Keratinocyte (primary cell): ENCODE data around the gene PIWIL1. TPM values are rescaled to one million over a fixed set of nuclear protein-coding genes. Genes with fewer than 3 reads are reported as not detected.

ENCODE experiments used
- DNase-seq: peaks from one replicate; pipeline ENCODE4 v3.0.0-alpha.2; 2011; ENCODE audit warnings: low read depth, missing footprints, low spot score
- FAIRE-seq: peaks from 2 replicates; lab custom pipeline; 2011; peaks lifted over from hg19 to GRCh38; lab: Jason Lieb, UNC
- H2AFZ ChIP-seq: 2 replicates; pipeline ENCODE4 v1.6.0; 2012; ENCODE audit warnings: low read length, control low read depth, inconsistent platforms; ENCODE audit not compliant: control insufficient read depth
- H3K27ac ChIP-seq: 2 replicates; pipeline ENCODE4 v1.5.1; 2011; ENCODE audit warnings: low read length; ENCODE audit not compliant: control insufficient read depth, insufficient read depth
- H3K27me3 ChIP-seq: 3 replicates; pipeline ENCODE4 v1.6.0; 2011; ENCODE audit warnings: low read length; ENCODE audit not compliant: control insufficient read depth, insufficient read depth; ENCODE audit errors: extremely low read depth
- H3K36me3 ChIP-seq, 2 experiments: 2 replicates in 1 of 2; 3 replicates in 1 of 2; pipeline ENCODE4 v1.5.1; 2011; ENCODE audit warnings: low read length in 2 of 2, mild to moderate bottlenecking in 1 of 2; ENCODE audit not compliant: control insufficient read depth in 2 of 2, insufficient read depth in 2 of 2; ENCODE audit errors: extremely low read depth in 1 of 2
- H3K4me1 ChIP-seq: 3 replicates; pipeline ENCODE4 v1.5.1; 2011; ENCODE audit warnings: low read length; ENCODE audit not compliant: control insufficient read depth, insufficient read depth; ENCODE audit errors: extremely low read depth
- H3K4me2 ChIP-seq: 3 replicates; pipeline ENCODE4 v1.6.0; 2011; ENCODE audit warnings: low read depth, low read length; ENCODE audit not compliant: control insufficient read depth, insufficient read depth; ENCODE audit errors: extremely low read depth
- H3K4me3 ChIP-seq, 3 experiments: fragments of 200-600 bp in 1 of 3; sonication (generic) in 1 of 3; 2 replicates in 2 of 3; 3 replicates in 1 of 3; pipeline ENCODE4 v1.5.1; 2011 to 2016; ENCODE audit warnings: low read length in 3 of 3, mild to moderate bottlenecking in 3 of 3, control low read depth in 2 of 3, inconsistent platforms in 1 of 3, low read depth in 1 of 3, mixed read lengths in 1 of 3, mixed run types in 1 of 3, moderate library complexity in 1 of 3; ENCODE audit not compliant: control insufficient read depth in 2 of 3, insufficient read depth in 2 of 3; ENCODE audit errors: extremely low read depth in 1 of 3
- H3K79me2 ChIP-seq: 2 replicates; pipeline ENCODE4 v1.6.0; 2012; ENCODE audit warnings: low read length; ENCODE audit not compliant: control insufficient read depth, insufficient read depth
- H3K9ac ChIP-seq: 3 replicates; pipeline ENCODE4 v1.6.0; 2011; ENCODE audit warnings: low read length; ENCODE audit not compliant: control insufficient read depth, insufficient read depth; ENCODE audit errors: extremely low read depth
- H3K9me1 ChIP-seq: 3 replicates; pipeline ENCODE4 v1.6.0; 2011; ENCODE audit warnings: low read length; ENCODE audit not compliant: control insufficient read depth, insufficient read depth; ENCODE audit errors: extremely low read depth
- H3K9me3 ChIP-seq: 2 replicates; pipeline ENCODE4 v1.5.1; 2012; ENCODE audit warnings: low read depth, low read length; ENCODE audit not compliant: control insufficient read depth
- H4K20me1 ChIP-seq: 3 replicates; pipeline ENCODE4 v1.6.0; 2011; ENCODE audit warnings: low read length; ENCODE audit not compliant: control insufficient read depth, insufficient read depth; ENCODE audit errors: extremely low read depth
- EZH2 ChIP-seq: IDR thresholded peaks from one replicate; pipeline ENCODE4 v1.6.1; 2012; ENCODE audit warnings: inconsistent platforms, mild to moderate bottlenecking, low read length, moderate library complexity
- dilution Hi-C: fragments of 300-500 bp; cut with MboI; formaldehyde crosslinking; loops from one replicate; pipeline ENCODE4 v1.7.0; 2020; ENCODE audit warnings: low sequenced_read_pairs; ENCODE audit not compliant: extremely low pct_ligation_motif_present
- polyA plus RNA-seq, 5 experiments: library from polyadenylated mRNA; depleted of rRNA in 3 of 5; stranded (reverse) in 3 of 5; stranded (forward) in 1 of 5; unstranded in 1 of 5; fragments of >200 nt; gene quantifications; 1 replicate in 1 of 5; 2 replicates in 3 of 5; 3 replicates in 1 of 5; pipeline versions ENCODE4 v1.2.1 to v1.2.3, GENCODE V29; 2011 to 2012; ENCODE audit warnings: missing spikeins in 2 of 5, low read depth in 1 of 5, low replicate concordance in 1 of 5
- TF ChIP-seq, protein P1 (sequence below), 3 experiments: IDR thresholded peaks in 1 of 3; conservative IDR thresholded peaks in 1 of 3; optimal IDR thresholded peaks in 1 of 3; 2 replicates in 2 of 3; 3 replicates in 1 of 3; pipeline versions ENCODE3 to v1.5.1; 2011; ENCODE audit warnings: low read length in 3 of 3, mild to moderate bottlenecking in 3 of 3, moderate library complexity in 2 of 3, control low read depth in 1 of 3, inconsistent platforms in 1 of 3; ENCODE audit not compliant: insufficient read depth in 2 of 3; ENCODE audit errors: extremely low read depth in 1 of 3

Gene PIWIL1
- polyA plus RNA-seq, 1 donor (not counting 4 experiments of a cell fraction or from before 2014, with no cell fraction given): 0.13 TPM

DNA sequence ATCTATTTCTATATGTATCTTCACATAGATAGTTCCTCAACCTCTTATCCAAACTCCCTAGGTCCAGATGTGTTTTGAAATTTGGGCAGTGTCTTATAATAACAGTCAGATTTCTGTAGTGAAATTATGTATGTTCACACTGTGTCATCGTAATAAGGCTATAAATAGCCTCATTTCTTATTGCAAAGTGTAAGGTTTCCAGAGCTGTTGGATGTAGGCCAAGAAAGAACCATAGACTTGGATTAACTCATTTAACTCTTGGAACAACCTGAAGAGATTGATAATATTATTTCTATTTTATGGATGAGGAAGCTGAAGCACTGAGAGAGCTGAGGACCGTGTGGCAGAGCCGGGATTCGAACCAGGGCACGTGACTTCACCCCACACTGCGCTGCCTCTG lies 49.0 kb upstream of the PIWIL1 start:
- DNase-seq: no peak
- TF ChIP-seq, protein P1, sequence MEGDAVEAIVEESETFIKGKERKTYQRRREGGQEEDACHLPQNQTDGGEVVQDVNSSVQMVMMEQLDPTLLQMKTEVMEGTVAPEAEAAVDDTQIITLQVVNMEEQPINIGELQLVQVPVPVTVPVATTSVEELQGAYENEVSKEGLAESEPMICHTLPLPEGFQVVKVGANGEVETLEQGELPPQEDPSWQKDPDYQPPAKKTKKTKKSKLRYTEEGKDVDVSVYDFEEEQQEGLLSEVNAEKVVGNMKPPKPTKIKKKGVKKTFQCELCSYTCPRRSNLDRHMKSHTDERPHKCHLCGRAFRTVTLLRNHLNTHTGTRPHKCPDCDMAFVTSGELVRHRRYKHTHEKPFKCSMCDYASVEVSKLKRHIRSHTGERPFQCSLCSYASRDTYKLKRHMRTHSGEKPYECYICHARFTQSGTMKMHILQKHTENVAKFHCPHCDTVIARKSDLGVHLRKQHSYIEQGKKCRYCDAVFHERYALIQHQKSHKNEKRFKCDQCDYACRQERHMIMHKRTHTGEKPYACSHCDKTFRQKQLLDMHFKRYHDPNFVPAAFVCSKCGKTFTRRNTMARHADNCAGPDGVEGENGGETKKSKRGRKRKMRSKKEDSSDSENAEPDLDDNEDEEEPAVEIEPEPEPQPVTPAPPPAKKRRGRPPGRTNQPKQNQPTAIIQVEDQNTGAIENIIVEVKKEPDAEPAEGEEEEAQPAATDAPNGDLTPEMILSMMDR (optimal IDR thresholded peaks at IDR 0.05 in 1 of 3, IDR thresholded peaks at IDR 0.05 in 1 of 3, conservative IDR thresholded peaks at IDR 0.05 in 1 of 3; ENCODE audit: extremely low read depth in 1 of 3, insufficient read depth in 2 of 3, low read length in 3 of 3): no peak
- TF ChIP-seq EZH2: no peak
- Histone ChIP-seq H2AFZ (no peak overlapping the region), H3K27ac (peak overlapping the region; percentile 53), H3K9ac (no peak overlapping the region), H4K20me1 (no peaks in the 10 kb centered on the region), H3K9me3 (peaks cover 2% of the 10 kb centered on the region), H3K9me1 (no peaks in the 10 kb centered on the region), H3K4me2 (peak overlapping the region; percentile 17), H3K79me2 (no peaks in the 10 kb centered on the region), H3K4me3 (no peak overlapping the region), H3K27me3 (no peaks in the 10 kb centered on the region), H3K36me3 (no peaks in the 10 kb centered on the region), H3K4me1 (peaks cover 8% of the 10 kb centered on the region)
- no peak for FAIRE-seq
- dilution Hi-C loops: no loop called here

DNA sequence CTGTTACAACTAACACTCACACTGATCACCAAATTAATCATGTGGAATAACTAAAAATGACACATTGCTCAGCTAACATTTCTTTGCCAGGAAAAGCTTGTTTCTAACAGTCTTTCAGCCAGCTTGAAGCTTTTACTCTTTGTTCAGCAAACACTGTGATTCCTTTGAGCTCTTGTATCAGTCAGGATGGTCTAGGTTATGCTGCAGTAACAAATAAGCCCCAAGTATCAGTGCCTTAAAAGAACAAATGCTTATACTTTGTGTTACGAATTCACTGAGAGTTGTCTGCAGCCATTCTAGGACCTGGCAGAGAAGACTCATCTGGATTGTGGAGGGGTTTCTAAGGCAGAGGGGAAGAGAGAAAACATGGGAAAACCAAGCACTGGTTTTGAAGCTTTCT lies 47.6 kb upstream of the PIWIL1 start:
- Histone ChIP-seq H2AFZ (no peak overlapping the region), H3K9ac (no peak overlapping the region), H3K9me3 (peaks cover 2% of the 10 kb centered on the region), H3K27ac (no peak overlapping the region), H3K9me1 (no peaks in the 10 kb centered on the region), H3K27me3 (no peaks in the 10 kb centered on the region), H3K79me2 (no peaks in the 10 kb centered on the region), H3K4me3 (no peak overlapping the region), H3K36me3 (no peaks in the 10 kb centered on the region), H4K20me1 (no peaks in the 10 kb centered on the region), H3K4me1 (peaks cover 8% of the 10 kb centered on the region), H3K4me2 (no peak overlapping the region)
- DNase-seq: no peak
- FAIRE-seq: no peak
- dilution Hi-C loops: no loop called here
- TF ChIP-seq EZH2: no peak
- TF ChIP-seq, protein P1 (optimal IDR thresholded peaks at IDR 0.05 in 1 of 3, IDR thresholded peaks at IDR 0.05 in 1 of 3, conservative IDR thresholded peaks at IDR 0.05 in 1 of 3; ENCODE audit: extremely low read depth in 1 of 3, insufficient read depth in 2 of 3, low read length in 3 of 3): no peak
